Suppressor macrophage treated with lipopolysaccharide for 1 hour (primary cell): Measurements from ENCODE around the gene BBX.
"Not testable (repeated sequence)": the region's sequence is repeated elsewhere in the genome, so short reads cannot be mapped to it uniquely, and the experiment has no call there.

Source experiments
- DNase-seq, 3 donors: peaks; one replicate each; pipeline ENCODE4 v3.0.0-alpha.2; 2020 to 2022

The BBX gene

GRCh38 chr3:107810171-107811071 lies 287.7 kb downstream of the BBX start:
- DNase-seq: peak in 2 of 3 donors; percentile 34 to 46

- DNase-seq: no peak
Observed at GRCh38 chr3:107813026-107813425, 290.3 kb downstream of the BBX start.

- DNase-seq: peak; percentile 50 to 60 (median 59)
Observed at GRCh38 chr3:107816107-107816506, 293.3 kb downstream of the BBX start.

GRCh38 chr3:107817076-107817475 lies 294.3 kb downstream of the BBX start:
- DNase-seq: no peak

- no peak for DNase-seq
Observed at GRCh38 chr3:107818025-107818424, 295.3 kb downstream of the BBX start.

- no peak for DNase-seq
Observed at GRCh38 chr3:107819656-107820055, 296.9 kb downstream of the BBX start.

GRCh38 chr3:107822308-107822707 lies 299.5 kb downstream of the BBX start:
- no peak for DNase-seq

- DNase-seq: no peak
Observed at GRCh38 chr3:107824822-107825371, 302.1 kb downstream of the BBX start.

- DNase-seq: no peak
Observed at GRCh38 chr3:107825556-107825955, 302.8 kb downstream of the BBX start.

GRCh38 chr3:107826727-107827126 lies 304.0 kb downstream of the BBX start:
- no peak for DNase-seq

GRCh38 chr3:107829185-107829584 lies 306.4 kb downstream of the BBX start:
- DNase-seq: no peak

GRCh38 chr3:107831590-107831989 lies 308.8 kb downstream of the BBX start:
- DNase-seq: no peak

- no peak for DNase-seq
Observed at GRCh38 chr3:107833043-107833442, 310.3 kb downstream of the BBX start.

GRCh38 chr3:107833722-107834416 lies 311.1 kb downstream of the BBX start:
- DNase-seq: no peak

GRCh38 chr3:107835001-107835400 lies 312.2 kb downstream of the BBX start:
- not testable (repeated sequence) for DNase-seq

- no peak for DNase-seq
Observed at GRCh38 chr3:107837895-107838612, 315.3 kb downstream of the BBX start.

GRCh38 chr3:107841831-107842230 lies 319.1 kb downstream of the BBX start:
- DNase-seq: no peak

- DNase-seq: no peak
Observed at GRCh38 chr3:107842940-107843339, 320.2 kb downstream of the BBX start.

- DNase-seq: no peak
Observed at GRCh38 chr3:107845380-107846278, 322.9 kb downstream of the BBX start.

GRCh38 chr3:107846279-107846852 lies 323.6 kb downstream of the BBX start:
- DNase-seq: peak; percentile 47 to 71 (median 62)

GRCh38 chr3:107847791-107848190 lies 325.0 kb downstream of the BBX start:
- no peak for DNase-seq
